ENCODE results near the gene SH3RF3.
"Not testable (repeated sequence)": the region's sequence is repeated elsewhere in the genome, so short reads cannot be mapped to it uniquely, and the experiment has no call there.

SH3RF3 gene

DNA sequence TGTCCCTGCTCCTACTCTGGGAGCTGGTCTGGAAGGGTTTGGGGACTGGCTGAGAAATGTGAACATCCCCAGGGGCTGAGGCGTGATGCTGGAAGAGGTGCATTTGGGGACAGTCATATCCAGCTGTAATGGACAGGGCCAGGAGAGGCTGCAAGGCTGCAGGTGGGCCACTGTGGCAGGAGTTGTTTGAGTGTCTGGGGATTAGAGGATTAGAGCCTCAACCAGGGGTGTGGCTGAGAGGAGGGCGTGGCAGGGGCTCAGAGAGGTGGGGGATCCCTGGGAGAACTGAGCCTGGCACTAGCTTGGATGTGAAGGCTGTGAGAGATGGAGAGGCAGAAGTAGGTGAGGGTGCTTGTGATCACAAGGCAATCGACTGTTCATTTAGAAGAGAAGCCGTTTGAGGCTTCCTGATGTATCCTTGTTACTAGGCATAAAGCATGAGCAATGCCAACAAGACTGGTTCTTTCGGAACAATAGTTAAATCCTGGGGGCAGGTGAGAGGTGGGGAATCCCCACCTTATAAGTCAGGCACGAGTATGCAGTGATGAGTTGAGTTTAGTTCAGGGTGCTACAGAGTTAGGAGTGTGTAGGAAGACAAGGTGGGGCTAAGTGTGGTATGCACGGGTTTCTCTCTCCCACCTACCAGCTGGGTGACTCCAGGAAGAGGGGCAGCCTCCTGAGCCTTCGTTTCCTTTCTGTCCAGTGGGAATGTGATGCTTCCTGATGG, 31.9 kb downstream of the SH3RF3 start:
- no peak for DNase-seq

DNA sequence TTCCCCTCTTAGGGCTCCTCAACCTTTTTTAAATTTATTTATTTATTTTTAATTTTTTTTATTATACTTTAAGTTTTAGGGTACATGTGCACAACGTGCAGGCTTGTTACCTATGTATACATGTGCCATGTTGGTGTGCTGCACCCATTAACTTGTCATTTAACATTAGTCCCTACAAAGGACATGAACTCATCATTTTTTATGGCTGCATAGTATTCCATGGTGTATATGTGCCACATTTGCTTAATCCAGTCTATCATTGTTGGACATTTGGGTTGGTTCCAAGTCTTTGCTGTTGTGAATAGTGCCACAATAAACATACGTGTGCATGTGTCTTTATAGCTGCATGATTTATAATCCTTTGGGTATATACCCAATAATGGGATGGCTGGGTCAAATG, 33.4 kb downstream of the SH3RF3 start:
- DNase-seq: not testable (repeated sequence)

- no peak for DNase-seq
These were observed 34.0 kb downstream of the SH3RF3 start for GRCh38 chr2:109162999-109163398.

GRCh38 chr2:109164311-109164710, 35.3 kb downstream of the SH3RF3 start:
- no peak for DNase-seq

GRCh38 chr2:109164739-109165221, 35.8 kb downstream of the SH3RF3 start:
- no peak for DNase-seq

- DNase-seq: no peak
These were observed 37.8 kb downstream of the SH3RF3 start for GRCh38 chr2:109166811-109167210.

GRCh38 chr2:109168086-109168485, 39.1 kb downstream of the SH3RF3 start:
- DNase-seq: no peak

DNA sequence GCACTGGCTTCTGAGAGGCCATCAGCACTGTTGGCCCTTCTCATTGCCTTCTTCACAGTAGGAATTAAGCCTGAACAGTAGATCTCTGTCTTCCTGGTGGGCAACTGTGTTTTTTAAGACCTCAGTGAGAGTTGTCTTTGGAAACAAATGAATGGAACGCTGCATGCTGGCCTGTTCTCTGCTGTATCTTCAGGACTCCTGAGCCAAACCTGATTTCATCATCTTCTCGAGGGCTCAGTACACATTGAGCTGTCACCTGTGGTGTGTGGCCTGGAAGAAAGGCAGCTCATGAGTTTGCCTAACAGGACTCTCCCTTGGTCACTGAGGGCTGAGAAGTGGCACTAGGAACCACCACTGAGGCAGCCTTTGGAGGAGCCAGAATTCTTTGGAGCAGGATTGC, 39.7 kb downstream of the SH3RF3 start:
- no peak for DNase-seq

GRCh38 chr2:109170645-109171044, 41.6 kb downstream of the SH3RF3 start:
- no peak for DNase-seq

DNA sequence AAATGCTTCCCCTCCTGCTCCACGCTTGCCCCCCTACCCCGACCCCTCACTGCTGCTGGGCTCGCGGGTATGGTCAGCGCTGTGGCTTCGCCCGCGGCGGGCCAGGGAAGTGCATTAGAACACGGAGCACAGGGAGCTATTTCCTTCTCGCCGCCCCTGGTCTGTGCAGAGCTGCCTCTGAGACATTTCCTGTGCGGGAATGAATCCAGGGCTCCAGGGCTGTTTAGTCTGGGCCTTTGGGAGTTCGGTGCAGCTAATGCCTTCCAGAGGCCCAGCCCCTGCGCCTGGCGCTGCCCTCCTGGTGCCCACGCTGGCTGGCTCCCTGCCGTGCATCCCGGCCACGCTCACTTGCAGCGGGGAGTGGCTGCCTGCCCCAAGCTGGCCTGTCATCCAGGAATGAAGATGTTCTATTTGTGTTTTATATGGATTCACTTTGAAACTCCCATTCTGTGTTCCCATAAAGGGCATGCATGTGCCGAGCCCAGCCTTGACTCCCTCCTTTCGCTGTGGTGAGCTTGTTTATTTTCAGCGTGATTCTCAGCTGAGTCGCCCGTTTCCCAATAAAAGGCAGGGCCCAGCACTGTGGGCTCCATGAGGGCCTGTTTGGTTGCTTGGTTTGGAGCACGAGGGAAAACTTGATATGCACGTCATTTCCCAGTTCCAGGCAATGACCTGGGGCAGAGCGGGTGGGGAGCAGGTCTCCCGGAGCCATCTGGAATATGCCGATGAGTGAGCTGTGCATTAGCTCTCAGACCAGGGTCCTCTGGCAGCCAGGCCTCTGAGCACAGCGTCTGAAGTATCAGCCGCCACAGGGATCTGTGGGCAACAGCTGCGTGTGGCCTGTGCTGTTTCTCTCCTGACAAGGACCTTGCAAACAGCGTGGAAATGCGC, 42.7 kb downstream of the SH3RF3 start:
- no peak for DNase-seq

GRCh38 chr2:109172556-109173105, 43.6 kb downstream of the SH3RF3 start:
- no peak for DNase-seq

DNA sequence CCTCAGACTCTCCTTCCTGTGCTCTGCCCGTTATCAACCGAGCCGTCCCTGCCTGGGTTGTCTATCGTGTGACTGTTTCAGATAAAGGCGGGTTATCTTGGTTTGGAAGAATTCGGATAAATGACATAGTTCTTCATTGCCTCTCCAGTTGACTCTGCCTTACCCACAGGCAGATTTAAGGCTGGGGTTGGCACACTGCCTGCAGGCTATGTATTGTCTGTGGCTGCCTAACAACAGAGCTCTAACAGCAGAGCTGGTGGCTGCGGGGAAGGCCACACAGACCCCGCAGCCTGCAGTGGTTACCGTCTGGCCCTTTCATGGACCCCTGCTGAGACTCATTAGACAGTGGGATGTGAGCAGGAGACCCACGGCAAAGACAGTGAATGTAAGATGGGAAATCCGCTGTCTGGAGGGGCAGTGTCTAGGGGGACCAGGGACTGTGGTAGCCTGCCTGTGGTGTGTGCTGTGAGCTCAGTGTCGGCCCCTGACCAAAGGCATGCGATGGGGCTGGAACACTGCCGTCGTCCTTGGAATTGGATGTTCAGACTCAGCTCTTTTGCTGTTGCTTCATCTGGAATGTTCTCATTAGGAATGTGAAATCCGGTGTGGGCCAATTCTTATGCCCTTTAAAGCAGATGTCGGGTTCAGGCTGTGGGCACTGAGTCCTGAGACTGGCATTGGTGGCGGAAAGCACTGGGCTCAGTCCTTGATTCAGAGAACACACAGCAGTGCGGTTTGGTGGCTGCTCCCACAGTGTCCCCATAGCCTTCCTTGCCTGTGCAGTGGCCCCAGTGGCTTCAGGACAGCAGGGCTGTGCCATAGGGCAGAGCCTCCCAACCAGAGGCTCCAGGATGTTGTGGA, 44.5 kb downstream of the SH3RF3 start:
- no peak for DNase-seq

- no peak for DNase-seq
These were observed 45.2 kb downstream of the SH3RF3 start for GRCh38 chr2:109174214-109174613.

DNA sequence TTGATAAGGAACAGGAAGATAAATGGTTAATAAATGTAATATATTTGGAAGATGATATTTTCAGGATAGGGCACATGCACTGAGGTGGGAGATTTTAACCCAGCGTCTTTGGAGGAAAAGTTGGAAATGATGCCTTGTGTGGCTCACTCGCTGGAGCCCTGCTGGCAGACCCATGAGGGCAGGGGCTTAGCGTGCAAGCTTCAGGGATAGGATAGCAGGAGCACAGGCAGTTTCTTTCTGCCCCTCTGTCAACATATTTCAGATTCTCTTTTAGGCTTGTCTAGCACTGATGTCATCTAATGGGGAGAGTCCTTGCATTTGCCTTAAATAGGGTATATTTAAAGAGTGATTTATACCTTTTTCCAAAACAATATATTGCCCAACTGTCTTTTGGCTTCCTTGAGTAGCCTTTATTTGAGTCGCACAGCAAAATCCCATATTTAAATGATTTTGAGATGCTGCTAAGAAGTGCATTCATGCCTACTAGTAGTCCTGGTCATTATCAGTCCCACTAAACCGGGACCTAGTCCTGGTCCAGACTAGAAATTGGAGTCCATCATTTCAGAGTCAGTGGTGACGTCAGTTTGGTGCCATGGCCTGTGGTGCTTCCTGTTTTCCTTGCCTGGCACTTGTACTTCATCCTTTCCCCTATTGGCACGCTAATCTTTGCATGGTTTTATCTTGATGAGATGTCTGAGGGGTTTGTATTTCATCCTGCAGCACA, 45.8 kb downstream of the SH3RF3 start:
- DNase-seq: no peak

DNA sequence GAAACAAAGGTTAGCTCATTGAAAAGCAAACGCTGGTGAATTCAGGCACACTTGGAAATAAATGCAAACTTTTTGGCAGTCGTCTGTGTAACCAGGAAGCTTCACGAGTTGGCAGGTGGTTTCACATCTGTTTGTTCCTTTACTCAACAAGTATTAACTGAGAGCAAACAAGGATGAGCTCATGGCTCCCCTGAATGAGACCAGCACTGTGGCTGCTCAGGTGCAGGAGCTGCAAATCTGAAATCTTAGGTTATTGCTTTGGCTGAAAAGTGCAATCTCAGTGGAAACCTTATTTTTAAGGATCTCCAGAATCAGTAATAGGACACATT, 46.3 kb downstream of the SH3RF3 start:
- DNase-seq: no peak

DNA sequence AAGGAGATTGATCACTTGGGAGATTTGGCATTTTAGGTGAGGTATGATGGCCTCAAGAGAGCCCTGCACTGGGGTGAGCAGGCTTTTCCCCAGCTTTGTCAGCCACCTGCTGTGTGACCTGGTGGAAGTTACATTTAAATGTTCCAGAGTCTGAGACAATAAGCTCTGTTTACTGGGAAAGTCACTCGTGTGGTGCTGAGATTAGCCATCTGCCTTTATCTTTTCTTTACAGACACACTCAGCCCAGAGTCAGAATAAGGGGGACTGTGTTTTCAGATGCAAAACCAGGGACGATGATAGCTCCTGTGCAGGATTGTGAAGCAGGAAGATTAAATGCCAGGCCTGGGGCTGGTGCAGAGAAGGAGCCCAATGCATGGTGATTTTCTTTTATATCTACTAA, 47.9 kb downstream of the SH3RF3 start:
- DNase-seq: no peak

- DNase-seq: no peak
These were observed 48.6 kb downstream of the SH3RF3 start for GRCh38 chr2:109177635-109178034.

DNA sequence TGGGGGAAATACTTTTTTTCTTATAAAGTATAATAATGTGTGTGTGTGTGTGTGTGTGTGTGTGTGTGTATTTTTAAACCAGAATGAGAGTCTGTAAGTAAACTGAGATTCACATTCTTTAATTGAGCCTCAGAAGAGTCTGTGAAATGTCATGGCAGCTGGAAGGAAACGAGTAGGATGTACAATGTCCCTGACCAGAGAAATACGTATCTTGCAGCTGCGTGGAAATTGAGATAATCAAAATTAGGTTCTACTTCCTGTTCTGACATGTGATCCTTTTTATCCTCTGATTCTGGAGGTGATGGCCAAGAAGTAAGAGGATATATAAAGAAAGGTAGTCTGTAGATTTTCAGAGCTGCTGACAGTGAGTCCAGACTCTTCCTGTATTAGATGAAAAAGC, 50.0 kb downstream of the SH3RF3 start:
- no peak for DNase-seq

DNA sequence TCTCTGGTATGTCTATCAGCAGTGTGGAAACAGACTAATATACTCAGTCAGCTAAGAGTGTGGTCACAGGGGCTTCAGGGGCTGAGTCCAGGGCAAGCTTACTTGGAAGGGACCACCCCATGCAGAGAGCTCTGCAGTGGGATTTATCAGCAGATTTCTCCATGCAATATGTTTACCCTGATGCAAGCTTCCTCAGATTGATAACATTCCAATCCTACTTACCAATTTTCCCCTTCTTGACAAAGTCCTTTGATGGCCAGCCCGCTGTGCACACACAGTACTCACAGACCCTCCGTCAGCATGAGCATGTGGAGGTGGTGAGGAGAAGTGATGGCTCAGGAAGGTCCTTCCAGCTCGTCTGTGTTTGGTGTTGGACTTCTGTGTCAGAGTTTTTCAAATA, 51.8 kb downstream of the SH3RF3 start:
- DNase-seq: no peak

- DNase-seq: no peak
These were observed 53.4 kb downstream of the SH3RF3 start for GRCh38 chr2:109182426-109182825.

- DNase-seq: no peak
These were observed 54.9 kb downstream of the SH3RF3 start for GRCh38 chr2:109183871-109184270.

- no peak for DNase-seq
These were observed 55.4 kb downstream of the SH3RF3 start for GRCh38 chr2:109184368-109184767.

Measured in activated CD4-positive, alpha-beta T cell treated with anti-CD3 and anti-CD28 coated beads, Interleukin-2, Interleukin-6, amounts not matched to agents 100 ng/mL and 50 ng/mL, durations not matched to agents 16 hours and 8 hours (primary cell).